ENCODE data around the gene ZP3.

- TF ChIP-seq CTCF (optimal IDR thresholded peaks at IDR 0.05 in 1 of 3, IDR thresholded peaks at IDR 0.05 in 1 of 3, conservative IDR thresholded peaks at IDR 0.05 in 1 of 3; ENCODE audit: extremely low read depth in 1 of 3, insufficient read depth in 2 of 3, low read length in 3 of 3) (no peak), EZH2 (IDR thresholded peaks at IDR 0.05; ENCODE audit: low read length) (no peak)
Observed at GRCh38 chr7:76427635-76428034, 2.9 kb downstream of the ZP3 start.
